Activated CD4-positive, alpha-beta T cell treated with anti-CD3 and anti-CD28 coated beads for 36 hours (primary cell): ENCODE results near the gene CMIP. TPM values are rescaled to one million over a fixed set of nuclear protein-coding genes. Genes with fewer than 3 reads are reported as not detected.
"Not testable (repeated sequence)": the region's sequence is repeated elsewhere in the genome, so short reads cannot be mapped to it uniquely, and the experiment has no call there.

ENCODE experiments used
- ATAC-seq: fragments of 200-7000 bp; cut with Tn5 transposase; one replicate; pipeline ENCODE4 v1.10.0; 2021; ENCODE audit warnings: mild to moderate bottlenecking, moderate library complexity
- CTCF ChIA-PET: fragments of 350-600 bp; sonication (Branson Sonifier 250); formaldehyde crosslinking; loops from one replicate; lab custom pipeline; 2021; ENCODE audit warnings: antibody characterized with exemption; lab: Charles Lee
- POLR2A ChIA-PET: fragments of 350-600 bp; sonication (Branson Sonifier 250); formaldehyde crosslinking; loops from one replicate; lab custom pipeline; 2021; ENCODE audit warnings: antibody characterized with exemption, inconsistent platforms; lab: Charles Lee
- DNase-seq: peaks from one replicate; pipeline ENCODE4 v3.0.0-alpha.2; 2020
- H3K27ac Mint-ChIP-seq: one replicate; pipeline ENCODE4 v1.8.0; 2021; ENCODE audit warnings: mixed read lengths
- H3K27me3 Mint-ChIP-seq: one replicate; pipeline ENCODE4 v1.8.0; 2021; ENCODE audit warnings: mixed read lengths
- H3K36me3 Mint-ChIP-seq: one replicate; pipeline ENCODE4 v1.8.0; 2021; ENCODE audit warnings: low read depth, mixed read lengths
- H3K4me1 Mint-ChIP-seq: one replicate; pipeline ENCODE4 v1.8.0; 2021; ENCODE audit warnings: mixed read lengths
- H3K4me3 Mint-ChIP-seq: one replicate; pipeline ENCODE4 v1.8.0; 2021; ENCODE audit warnings: mild to moderate bottlenecking, moderate library complexity, mixed read lengths
- H3K9me3 Mint-ChIP-seq: one replicate; pipeline ENCODE4 v1.8.0; 2021; ENCODE audit warnings: low read depth, mixed read lengths
- intact Hi-C, 2 experiments: fragments of 100-400 bp; cut with DNase I in 1 of 2; cut with micrococcal nuclease in 1 of 2; formaldehyde crosslinking; loops; one replicate each; pipeline versions ENCODE4 v1.14.2 to v1.15.1; 2022 to 2024; cut with DNase I, micrococcal nuclease
- total RNA-seq, 2 experiments: library from RNA; stranded (reverse); gene quantifications; one replicate each; pipeline ENCODE4 v1.2.3, GENCODE V29; 2021

The CMIP gene
- total RNA-seq, 2 experiments from 2014 or later, result 39.1 to 40.3 TPM

DNA sequence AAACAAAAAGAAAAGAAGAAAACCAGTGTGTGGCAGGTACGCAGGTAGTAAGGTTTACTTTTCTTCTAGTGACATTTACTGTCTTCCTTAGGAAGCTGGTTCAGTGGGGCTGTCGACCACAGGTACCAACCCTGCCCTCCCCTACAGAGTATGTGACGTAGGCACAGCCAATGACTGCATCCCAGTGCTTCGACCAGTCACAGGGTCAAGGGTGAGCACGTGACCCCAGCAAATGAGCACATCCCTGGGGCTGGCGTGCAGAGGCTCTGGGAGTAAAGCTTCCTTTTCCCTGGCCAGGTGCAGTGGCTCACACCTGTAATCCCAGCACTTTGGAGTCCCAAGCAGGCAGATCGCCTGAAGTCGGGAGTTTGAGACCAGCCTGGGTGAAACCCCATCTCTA is 295.6 kb downstream of the CMIP start:
- H3K36me3 Mint-ChIP-seq, result no peaks in the 10 kb centered on the region
- no peaks in the 10 kb centered on the region for H3K27me3 Mint-ChIP-seq
- H3K4me3 Mint-ChIP-seq, result no peak overlapping the region
- H3K4me1 Mint-ChIP-seq, result no peaks in the 10 kb centered on the region
- ATAC-seq (no peak), DNase-seq (no peak)
- no peaks in the 10 kb centered on the region for H3K9me3 Mint-ChIP-seq
- CTCF ChIA-PET, result interaction anchor here (1.4 to 1.5 kb wide), 2 partner anchors 9 to 15 kb away, joined by 4 to 6 read pairs; no protein-coding TSS in a partner anchor
- no peak overlapping the region for H3K27ac Mint-ChIP-seq
- intact Hi-C loops, result no loop called here
- POLR2A ChIA-PET, result interaction anchor here (0.6 kb wide), 1 partner anchor 261 kb away, joined by 3 read pairs; no protein-coding TSS in a partner anchor

DNA sequence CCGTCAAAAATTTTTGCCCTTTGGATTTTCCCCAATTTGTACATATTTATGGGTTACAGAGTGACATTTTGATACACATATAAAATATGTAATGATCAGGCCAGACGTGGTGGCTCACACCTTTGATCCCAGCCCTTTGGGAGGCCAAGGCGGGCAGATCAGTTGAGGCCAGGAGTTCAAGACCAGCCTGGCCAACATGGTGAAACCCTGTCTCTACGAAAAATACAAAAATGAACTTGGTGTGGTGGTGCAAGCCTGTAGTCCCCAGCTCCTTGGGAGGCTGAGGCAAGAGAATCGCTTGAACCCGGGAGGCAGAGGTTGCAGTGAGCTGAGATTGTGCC is 296.8 kb downstream of the CMIP start:
- H3K9me3 Mint-ChIP-seq, H3K4me1 Mint-ChIP-seq, DNase-seq, intact Hi-C loops, H3K27ac Mint-ChIP-seq, H3K4me3 Mint-ChIP-seq, POLR2A ChIA-PET, ATAC-seq, H3K36me3 Mint-ChIP-seq, H3K27me3 Mint-ChIP-seq: not testable (repeated sequence)
- CTCF ChIA-PET, result interaction anchor here (0.6 to 1.8 kb wide), 5 partner anchors 10 to 530 kb away, joined by 3 to 4 read pairs (median 3); no protein-coding TSS in a partner anchor

GRCh38 chr16:81744385-81744784 is 299.8 kb downstream of the CMIP start:
- H3K36me3 Mint-ChIP-seq, result no peaks in the 10 kb centered on the region
- ChIA-PET CTCF (interaction anchor here (1.5 kb wide), 1 partner anchor 14 kb away, joined by 4 read pairs; no protein-coding TSS in a partner anchor), POLR2A (no interaction called here)
- no peak overlapping the region for H3K4me3 Mint-ChIP-seq
- no peaks in the 10 kb centered on the region for H3K9me3 Mint-ChIP-seq
- H3K27ac Mint-ChIP-seq, result no peak overlapping the region
- intact Hi-C loops, result no loop called here
- H3K27me3 Mint-ChIP-seq, result no peaks in the 10 kb centered on the region
- no peak for DNase-seq
- no peak for ATAC-seq
- H3K4me1 Mint-ChIP-seq, result peaks cover 16% of the 10 kb centered on the region

DNA sequence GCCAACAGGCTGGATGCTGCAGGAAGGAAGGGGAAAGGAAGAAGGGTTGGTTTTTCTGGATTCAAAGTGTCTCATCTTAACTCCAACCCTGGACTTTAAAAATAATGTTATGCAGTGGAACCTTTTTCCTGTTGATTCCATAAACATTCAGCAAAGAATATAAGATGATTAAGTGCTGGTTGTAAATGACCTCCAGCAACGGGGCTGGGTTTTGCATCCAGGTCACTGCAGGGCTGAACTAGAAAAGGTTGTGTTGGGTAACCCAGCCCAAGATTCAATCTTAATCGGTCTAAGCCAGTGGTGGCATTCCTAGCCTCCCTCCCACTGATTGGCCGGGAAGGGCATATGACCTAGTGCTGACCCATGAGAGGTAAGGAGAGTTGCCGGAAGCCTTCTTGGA is 300.3 kb downstream of the CMIP start:
- DNase-seq (no peak), ATAC-seq (no peak)
- no peaks in the 10 kb centered on the region for H3K9me3 Mint-ChIP-seq
- ChIA-PET POLR2A (no interaction called here), CTCF (interaction anchor here (1.0 to 1.5 kb wide), 3 partner anchors 8 to 16 kb away, joined by 3 to 5 read pairs (median 4); no protein-coding TSS in a partner anchor)
- H3K4me3 Mint-ChIP-seq, result no peak overlapping the region
- intact Hi-C loops, result loop anchor here in 1 of 2 experiments (5.0 kb wide), 2 partner anchors 127 to 708 kb away; partner anchors contain the start of gene ATMIN
- peaks cover 16% of the 10 kb centered on the region for H3K4me1 Mint-ChIP-seq
- no peaks in the 10 kb centered on the region for H3K36me3 Mint-ChIP-seq
- no peaks in the 10 kb centered on the region for H3K27me3 Mint-ChIP-seq
- no peak overlapping the region for H3K27ac Mint-ChIP-seq

DNA sequence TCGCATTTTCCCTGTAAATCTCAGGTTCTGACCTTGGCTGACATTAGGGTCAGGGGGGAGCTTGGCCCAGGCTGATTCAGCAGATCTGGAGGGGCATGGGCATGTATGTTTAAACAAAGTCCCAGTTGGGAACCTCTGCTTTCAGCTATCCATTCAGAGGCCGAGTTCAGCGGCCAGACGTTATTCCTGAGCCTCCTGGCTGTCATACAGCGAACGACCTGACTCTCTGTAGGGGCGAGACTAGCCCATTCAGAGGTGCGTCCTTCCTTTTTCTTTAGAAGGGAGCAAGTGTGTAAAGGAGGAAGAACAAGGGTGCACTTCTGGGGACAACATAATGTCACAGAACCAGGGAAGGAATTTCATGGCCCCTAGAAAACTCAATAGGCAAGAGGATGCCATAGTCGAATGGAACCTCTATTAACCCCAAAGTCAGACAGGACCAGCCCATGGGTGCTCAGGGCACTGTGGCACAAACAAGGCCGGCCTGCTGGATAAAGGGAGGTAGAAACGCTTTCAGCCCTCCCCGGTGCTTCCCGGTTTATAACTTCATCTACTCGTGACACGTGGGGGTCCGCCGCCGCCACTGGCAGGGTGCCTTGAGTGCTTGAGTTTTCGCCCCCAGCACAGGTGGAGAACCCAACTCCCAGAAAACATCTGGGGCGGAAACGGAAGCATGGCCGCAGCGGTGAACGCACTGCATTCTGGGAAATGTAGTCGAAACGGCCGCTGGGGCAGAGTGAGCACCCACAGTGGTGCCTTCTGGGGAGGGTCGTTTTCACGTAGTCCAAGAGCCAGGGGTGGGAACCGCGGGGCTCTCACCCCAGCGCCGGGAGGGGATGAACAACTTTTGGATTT is 301.3 kb downstream of the CMIP start:
- Mint-ChIP-seq H3K4me1 (peaks cover 16% of the 10 kb centered on the region), H3K27ac (peak overlapping the region; percentile 87), H3K36me3 (no peaks in the 10 kb centered on the region), H3K27me3 (no peaks in the 10 kb centered on the region), H3K9me3 (no peaks in the 10 kb centered on the region), H3K4me3 (peak overlapping the region; percentile 73)
- ChIA-PET CTCF (interaction anchor here (1.0 to 1.1 kb wide), 2 partner anchors 9 to 17 kb away, joined by 3 to 5 read pairs; no protein-coding TSS in a partner anchor), POLR2A (no interaction called here)
- peak; percentile 85 for DNase-seq
- ATAC-seq, result peak; percentile 91
- intact Hi-C loops, result loop anchor here in 1 of 2 experiments (1.0 to 5.0 kb wide), 4 partner anchors 33 to 709 kb away; partner anchors contain the start of genes ATMIN, GCSH and PLCG2

GRCh38 chr16:81746566-81746965 is 302.0 kb downstream of the CMIP start:
- Mint-ChIP-seq H3K27me3 (no peaks in the 10 kb centered on the region), H3K9me3 (no peaks in the 10 kb centered on the region), H3K4me1 (peaks cover 16% of the 10 kb centered on the region), H3K27ac (peak overlapping the region; percentile 87), H3K4me3 (peak overlapping the region; percentile 73), H3K36me3 (no peaks in the 10 kb centered on the region)
- ATAC-seq (no peak), DNase-seq (no peak)
- intact Hi-C loops, result loop anchor here in 1 of 2 experiments (1.0 to 5.0 kb wide), 4 partner anchors 33 to 709 kb away; partner anchors contain the start of genes ATMIN, GCSH and PLCG2
- CTCF ChIA-PET, result interaction anchor here (1.3 kb wide), 1 partner anchor 9 kb away, joined by 3 read pairs; no protein-coding TSS in a partner anchor
- POLR2A ChIA-PET, result no interaction called here

GRCh38 chr16:81748476-81749198 is 304.0 kb downstream of the CMIP start:
- peak; percentile 47 for ATAC-seq
- Mint-ChIP-seq H3K27me3 (no peaks in the 10 kb centered on the region), H3K4me1 (peaks cover 16% of the 10 kb centered on the region), H3K36me3 (no peaks in the 10 kb centered on the region), H3K4me3 (no peak overlapping the region), H3K27ac (no peak overlapping the region), H3K9me3 (no peaks in the 10 kb centered on the region)
- intact Hi-C loops, result loop anchor here in 1 of 2 experiments (5.0 kb wide), 2 partner anchors 124 to 711 kb away; partner anchors contain the start of gene ATMIN
- ChIA-PET CTCF (interaction anchor here (1.6 kb wide), 1 partner anchor 11 kb away, joined by 8 read pairs; no protein-coding TSS in a partner anchor), POLR2A (interaction anchor here (0.6 kb wide), 1 partner anchor 308 kb away, joined by 3 read pairs; no protein-coding TSS in a partner anchor)
- peak; percentile 27 for DNase-seq

DNA sequence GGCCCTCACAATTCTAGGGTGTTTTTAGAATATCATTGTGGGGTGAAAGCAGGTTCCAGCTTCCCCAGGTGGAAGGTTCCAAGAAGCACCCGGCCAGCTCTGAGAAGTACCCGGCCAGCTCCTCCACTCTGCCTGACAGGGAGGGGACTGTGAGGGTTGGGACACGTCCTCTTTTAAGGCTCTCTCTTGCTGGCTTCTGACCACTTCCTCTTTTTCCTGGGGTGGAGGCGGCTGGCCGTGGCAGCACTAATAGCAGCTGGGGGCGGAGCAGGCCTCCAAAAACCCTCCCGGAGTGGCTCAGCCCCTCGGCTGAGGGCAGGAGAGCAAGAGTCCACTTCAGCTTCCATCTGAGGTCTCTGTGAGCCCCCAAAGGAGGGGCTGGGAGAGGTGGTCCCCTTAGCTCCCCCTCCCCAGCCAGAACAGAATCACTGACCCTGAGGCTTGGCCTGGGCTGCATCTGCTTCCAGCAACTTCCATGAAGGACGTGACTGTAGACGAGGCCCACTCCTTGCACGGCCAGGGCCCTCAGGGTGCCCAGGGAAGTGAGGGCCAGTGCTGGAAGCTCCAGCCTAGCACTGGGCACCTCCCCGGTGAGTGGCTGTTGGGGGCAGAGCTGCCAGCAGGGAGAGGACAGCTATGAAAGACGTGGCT is 307.7 kb downstream of the CMIP start:
- H3K4me3 Mint-ChIP-seq, result no peak overlapping the region
- peaks cover 3% of the 10 kb centered on the region for H3K27me3 Mint-ChIP-seq
- no peak for DNase-seq
- ChIA-PET CTCF (interaction anchor here (0.6 to 1.0 kb wide), 4 partner anchors 15 to 890 kb away, joined by 3 to 5 read pairs (median 3); no protein-coding TSS in a partner anchor), POLR2A (no interaction called here)
- no peaks in the 10 kb centered on the region for H3K36me3 Mint-ChIP-seq
- intact Hi-C loops, result no loop called here
- ATAC-seq, result no peak
- no peak overlapping the region for H3K27ac Mint-ChIP-seq
- H3K4me1 Mint-ChIP-seq, result peaks cover 9% of the 10 kb centered on the region
- no peaks in the 10 kb centered on the region for H3K9me3 Mint-ChIP-seq

DNA sequence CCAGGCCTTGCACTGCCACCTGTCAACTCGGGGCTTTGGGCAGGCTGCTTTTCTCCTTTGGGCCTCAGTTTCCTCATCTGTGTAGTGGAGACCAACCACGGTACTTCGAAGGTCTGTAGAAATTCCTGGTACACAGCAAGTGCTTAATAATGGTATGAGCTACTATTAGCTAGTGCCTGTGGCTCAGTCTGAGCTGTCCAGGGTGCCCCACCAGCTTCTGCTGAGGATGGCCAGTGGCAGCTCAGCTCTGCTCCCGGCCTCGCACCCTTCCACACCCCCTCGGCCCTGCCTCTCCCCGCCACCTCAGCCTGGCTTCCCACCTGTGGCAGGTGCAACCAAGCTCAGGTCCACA is 308.2 kb downstream of the CMIP start:
- no peak overlapping the region for H3K4me3 Mint-ChIP-seq
- H3K9me3 Mint-ChIP-seq, result no peaks in the 10 kb centered on the region
- no peaks in the 10 kb centered on the region for H3K36me3 Mint-ChIP-seq
- ChIA-PET POLR2A (no interaction called here), CTCF (interaction anchor here (0.6 to 1.0 kb wide), 3 partner anchors 16 to 890 kb away, joined by 3 to 5 read pairs (median 5); no protein-coding TSS in a partner anchor)
- H3K27me3 Mint-ChIP-seq, result peaks cover 3% of the 10 kb centered on the region
- no peak overlapping the region for H3K27ac Mint-ChIP-seq
- peaks cover 9% of the 10 kb centered on the region for H3K4me1 Mint-ChIP-seq
- intact Hi-C loops, result no loop called here
- no peak for ATAC-seq
- no peak for DNase-seq

- Mint-ChIP-seq H3K27ac (no peak overlapping the region), H3K9me3 (no peaks in the 10 kb centered on the region), H3K27me3 (peaks cover 3% of the 10 kb centered on the region), H3K4me1 (no peaks in the 10 kb centered on the region), H3K4me3 (no peak overlapping the region), H3K36me3 (no peaks in the 10 kb centered on the region)
- ChIA-PET CTCF (no interaction called here), POLR2A (no interaction called here)
- ATAC-seq (no peak), DNase-seq (no peak)
- intact Hi-C loops, result no loop called here
Measured at GRCh38 chr16:81754858-81755257, 310.2 kb downstream of the CMIP start.
